Omental fat pad (tissue), 4 donors: ENCODE data around the gene BRME1. TPM values are rescaled to one million over a fixed set of nuclear protein-coding genes. Genes with fewer than 3 reads are reported as not detected.

ENCODE experiments used
- ATAC-seq: fragments of 150-250 bp; one replicate; pipeline ENCODE4 v1.9.1; 2016; ENCODE audit warnings: mild to moderate bottlenecking, moderate library complexity; ENCODE audit not compliant: low FRiP score
- DNase-seq: peaks from one replicate; pipeline ENCODE4 v3.0.0-alpha.2; 2019; ENCODE audit warnings: low spot score
- CTCF ChIP-seq, 3 donors: fragments of 450-650 bp; IDR thresholded peaks; one replicate each; pipeline ENCODE4 v1.5.1; 2016 to 2017; ENCODE audit warnings: antibody characterized with exemption in 3 of 3, mild to moderate bottlenecking in 3 of 3, moderate library complexity in 2 of 3
- total RNA-seq, 4 donors: library from RNA; depleted of rRNA; stranded (reverse); fragments of >200 nt; gene quantifications; one replicate each; pipeline ENCODE4 v1.1.0, GENCODE V29; 2016

BRME1 gene
- total RNA-seq, 4 donors from 2014 or later, result 0.46 to 0.95 TPM; not detected in 2

- ATAC-seq, result no peak
- no peak for TF ChIP-seq CTCF (IDR thresholded peaks at IDR 0.05)
- no peak for DNase-seq
Measured at GRCh38 chr19:13932911-13933393, 27.0 kb upstream of the BRME1 start.

- no peak for TF ChIP-seq CTCF (IDR thresholded peaks at IDR 0.05)
- ATAC-seq (no peak), DNase-seq (no peak)
Measured at GRCh38 chr19:13932149-13932637, 26.3 kb upstream of the BRME1 start.

- no peak for TF ChIP-seq CTCF (IDR thresholded peaks at IDR 0.05)
- ATAC-seq (no peak), DNase-seq (no peak)
Measured at GRCh38 chr19:13931391-13932148, 25.7 kb upstream of the BRME1 start.

GRCh38 chr19:13930402-13930801 lies 24.5 kb upstream of the BRME1 start:
- DNase-seq (no peak), ATAC-seq (no peak)
- TF ChIP-seq CTCF (IDR thresholded peaks at IDR 0.05), result no peak

GRCh38 chr19:13929956-13930355 lies 24.0 kb upstream of the BRME1 start:
- no peak for TF ChIP-seq CTCF (IDR thresholded peaks at IDR 0.05)
- DNase-seq (no peak), ATAC-seq (no peak)

- ATAC-seq (no peak), DNase-seq (no peak)
- TF ChIP-seq CTCF (IDR thresholded peaks at IDR 0.05), result no peak
Measured at GRCh38 chr19:13929340-13929739, 23.4 kb upstream of the BRME1 start.

GRCh38 chr19:13926715-13927114 lies 20.8 kb upstream of the BRME1 start:
- DNase-seq, result no peak
- TF ChIP-seq CTCF (IDR thresholded peaks at IDR 0.05), result no peak
- no peak for ATAC-seq
